Measurements from ENCODE around the gene POU4F1.

POU4F1 gene

DNA sequence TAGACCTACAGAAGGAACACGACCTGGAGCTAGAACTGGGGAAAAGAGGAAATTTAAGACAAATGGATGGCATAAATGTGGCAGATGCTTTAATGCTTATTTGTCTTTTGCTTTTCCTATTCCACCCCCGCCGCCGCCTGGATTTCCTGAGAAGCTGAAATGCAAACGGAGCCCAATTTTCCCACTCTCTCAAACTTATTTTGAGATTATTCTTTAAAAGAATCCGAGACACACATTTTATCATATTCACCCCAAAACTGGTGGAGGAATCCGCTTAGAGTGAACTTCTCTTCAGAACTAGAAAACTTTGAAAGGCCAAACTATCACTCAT is 5.8 kb downstream of the POU4F1 start:
- TF ChIP-seq SIN3A (IDR thresholded peaks at IDR 0.05; ENCODE audit: borderline replicate concordance, insufficient read depth, low read length) (no peak), TAF1 (IDR thresholded peaks at IDR 0.05; ENCODE audit: borderline replicate concordance, insufficient read depth, low read length) (no peak), FOXP2 (optimal IDR thresholded peaks at IDR 0.05; ENCODE audit: borderline replicate concordance, extremely low read depth, extremely low read length, insufficient read depth) (no peak), REST (IDR thresholded peaks at IDR 0.05; ENCODE audit: insufficient read depth in 1 of 2, low read depth in 2 of 2, low read length in 2 of 2) (no peak), POLR2AphosphoS5 (IDR thresholded peaks at IDR 0.05; ENCODE audit: low read depth, low read length) (no peak)

- TF ChIP-seq REST (IDR thresholded peaks at IDR 0.05; ENCODE audit: insufficient read depth in 1 of 2, low read depth in 2 of 2, low read length in 2 of 2) = no peak
- no peak for TF ChIP-seq FOXP2 (optimal IDR thresholded peaks at IDR 0.05; ENCODE audit: borderline replicate concordance, extremely low read depth, extremely low read length, insufficient read depth)
- TF ChIP-seq SIN3A (IDR thresholded peaks at IDR 0.05; ENCODE audit: borderline replicate concordance, insufficient read depth, low read length) = no peak
- TF ChIP-seq TAF1 (IDR thresholded peaks at IDR 0.05; ENCODE audit: borderline replicate concordance, insufficient read depth, low read length) = no peak
- no peak for TF ChIP-seq POLR2AphosphoS5 (IDR thresholded peaks at IDR 0.05; ENCODE audit: low read depth, low read length)
These were observed 6.4 kb downstream of the POU4F1 start for GRCh38 chr13:78596736-78597601.

- TF ChIP-seq FOXP2 (optimal IDR thresholded peaks at IDR 0.05; ENCODE audit: borderline replicate concordance, extremely low read depth, extremely low read length, insufficient read depth) = no peak
- TF ChIP-seq TAF1 (IDR thresholded peaks at IDR 0.05; ENCODE audit: borderline replicate concordance, insufficient read depth, low read length) = no peak
- TF ChIP-seq REST (IDR thresholded peaks at IDR 0.05; ENCODE audit: insufficient read depth in 1 of 2, low read depth in 2 of 2, low read length in 2 of 2) = no peak
- no peak for TF ChIP-seq SIN3A (IDR thresholded peaks at IDR 0.05; ENCODE audit: borderline replicate concordance, insufficient read depth, low read length)
- TF ChIP-seq POLR2AphosphoS5 (IDR thresholded peaks at IDR 0.05; ENCODE audit: low read depth, low read length) = no peak
These were observed 7.0 kb downstream of the POU4F1 start for GRCh38 chr13:78596399-78596735.

DNA sequence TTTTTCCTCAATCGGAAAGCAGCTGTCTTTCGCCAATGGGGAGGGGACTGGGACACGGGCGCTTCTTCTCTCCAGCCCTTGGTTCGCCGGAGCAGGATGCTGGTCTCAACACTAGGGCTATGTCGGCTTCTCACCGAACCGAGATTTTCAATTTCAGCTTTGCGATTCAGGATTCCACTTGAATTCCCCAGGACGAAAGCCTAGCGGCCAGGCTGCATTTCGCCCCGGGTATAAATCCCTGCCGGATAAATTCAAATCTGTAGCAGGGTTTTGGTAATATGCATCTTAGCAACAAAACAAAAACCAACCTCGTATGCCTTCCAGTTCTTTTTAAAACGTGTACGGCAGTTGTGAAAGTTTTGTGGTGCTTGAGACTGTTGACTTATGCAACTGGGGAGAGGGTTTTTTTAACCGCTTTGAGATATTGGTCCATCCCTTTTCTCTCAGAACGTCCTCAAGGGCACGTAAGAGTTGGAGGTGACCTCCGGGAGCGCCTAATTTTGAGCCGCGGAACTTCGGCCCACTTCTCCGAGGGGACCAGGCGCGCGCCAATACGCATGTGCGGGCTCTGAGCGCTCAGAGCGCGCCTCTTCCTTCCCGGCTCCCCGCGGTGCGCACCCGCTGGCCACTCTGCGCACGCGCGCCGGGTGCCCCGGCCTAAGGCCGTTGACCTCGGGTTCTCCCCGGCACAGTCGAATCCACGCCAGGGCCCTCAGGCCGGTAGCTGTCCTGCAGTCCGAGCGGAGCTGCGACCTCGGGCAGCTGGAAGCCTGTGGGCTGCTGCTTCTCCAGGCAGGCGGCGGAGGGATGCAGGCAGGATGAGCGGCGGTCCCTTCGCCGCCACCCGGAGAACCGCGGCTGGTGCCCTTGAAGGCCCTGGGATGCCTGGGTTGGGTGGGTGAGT is 7.6 kb downstream of the POU4F1 start:
- no peak for TF ChIP-seq REST (IDR thresholded peaks at IDR 0.05; ENCODE audit: insufficient read depth in 1 of 2, low read depth in 2 of 2, low read length in 2 of 2)
- TF ChIP-seq POLR2AphosphoS5 (IDR thresholded peaks at IDR 0.05; ENCODE audit: low read depth, low read length) = no peak
- TF ChIP-seq FOXP2 (optimal IDR thresholded peaks at IDR 0.05; ENCODE audit: borderline replicate concordance, extremely low read depth, extremely low read length, insufficient read depth) = no peak
- no peak for TF ChIP-seq TAF1 (IDR thresholded peaks at IDR 0.05; ENCODE audit: borderline replicate concordance, insufficient read depth, low read length)
- TF ChIP-seq SIN3A (IDR thresholded peaks at IDR 0.05; ENCODE audit: borderline replicate concordance, insufficient read depth, low read length) = no peak
